ENCODE measurements around the gene HSPG2.
"Not testable (repeated sequence)": the region's sequence is repeated elsewhere in the genome, so short reads cannot be mapped to it uniquely, and the experiment has no call there.

HSPG2 gene

GRCh38 chr1:21955501-21956281, 18.6 kb upstream of the HSPG2 start:
- no peak for DNase-seq

- DNase-seq, result no peak
Observed at GRCh38 chr1:21955058-21955457, 17.9 kb upstream of the HSPG2 start.

- DNase-seq, result no peak
Observed at GRCh38 chr1:21952786-21953520, 15.8 kb upstream of the HSPG2 start.

- no peak for DNase-seq
Observed at GRCh38 chr1:21951226-21951870, 14.2 kb upstream of the HSPG2 start.

- DNase-seq, result no peak
Observed at GRCh38 chr1:21950734-21951133, 13.6 kb upstream of the HSPG2 start.

- no peak for DNase-seq
Observed at GRCh38 chr1:21946836-21947587, 9.9 kb upstream of the HSPG2 start.

GRCh38 chr1:21944733-21945073, 7.6 kb upstream of the HSPG2 start:
- no peak for DNase-seq

- not testable (repeated sequence) for DNase-seq
Observed at GRCh38 chr1:21942959-21943640, 6.0 kb upstream of the HSPG2 start.

GRCh38 chr1:21942464-21942863, 5.4 kb upstream of the HSPG2 start:
- no peak for DNase-seq

GRCh38 chr1:21941370-21941769, 4.3 kb upstream of the HSPG2 start:
- no peak for DNase-seq

- no peak for DNase-seq
Observed at GRCh38 chr1:21940492-21940891, 3.4 kb upstream of the HSPG2 start.

- no peak for DNase-seq
Observed at GRCh38 chr1:21939650-21940374, 2.7 kb upstream of the HSPG2 start.

- no peak for DNase-seq
Observed at GRCh38 chr1:21938732-21939538, 1.8 kb upstream of the HSPG2 start.

- peak; percentile 57 to 66 for DNase-seq
Observed at GRCh38 chr1:21937372-21938121, 437 bp upstream of the HSPG2 start.

GRCh38 chr1:21936366-21937031, 611 bp downstream of the HSPG2 start:
- peak in 1 of 2 experiments; percentile 19 for DNase-seq

GRCh38 chr1:21935891-21936365, 1.2 kb downstream of the HSPG2 start:
- DNase-seq, result no peak

GRCh38 chr1:21935393-21935804, 1.7 kb downstream of the HSPG2 start:
- no peak for DNase-seq

- no peak for DNase-seq
Observed at GRCh38 chr1:21933397-21934248, 3.5 kb downstream of the HSPG2 start.

All from activated CD4-positive, alpha-beta T cell treated with anti-CD3 and anti-CD28 coated beads, Interleukin-2, amount 50 U/mL, for 48 hours (primary cell).